HG02870 (cell line): Measurements from ENCODE around the gene CNKSR2.
"Not testable (repeated sequence)": the region's sequence is repeated elsewhere in the genome, so short reads cannot be mapped to it uniquely, and the experiment has no call there.

Source experiments
- ATAC-seq: cut with Tn5 transposase; IDR thresholded peaks from one replicate; pipeline ENCODE4 v1.9.1; 2021; ENCODE audit warnings: mild to moderate bottlenecking, moderate library complexity; ENCODE audit not compliant: unreplicated experiment

Gene CNKSR2

GRCh38 chrX:21438792-21439191, 64.6 kb downstream of the CNKSR2 start:
- ATAC-seq: peak; percentile 96

GRCh38 chrX:21440911-21441310, 66.7 kb downstream of the CNKSR2 start:
- ATAC-seq: no peak

GRCh38 chrX:21457718-21458117, 83.5 kb downstream of the CNKSR2 start:
- ATAC-seq: no peak

- ATAC-seq: no peak
These were observed 94.9 kb downstream of the CNKSR2 start for GRCh38 chrX:21469071-21469470.

- ATAC-seq: no peak
These were observed 102.7 kb downstream of the CNKSR2 start for GRCh38 chrX:21476909-21477308.

- peak; percentile 92 for ATAC-seq
These were observed 105.6 kb downstream of the CNKSR2 start for GRCh38 chrX:21479695-21480270.

GRCh38 chrX:21481761-21482160, 107.5 kb downstream of the CNKSR2 start:
- ATAC-seq: no peak

GRCh38 chrX:21484051-21484450, 109.8 kb downstream of the CNKSR2 start:
- not testable (repeated sequence) for ATAC-seq

- no peak for ATAC-seq
These were observed 113.6 kb downstream of the CNKSR2 start for GRCh38 chrX:21487832-21488231.

- no peak for ATAC-seq
These were observed 116.1 kb downstream of the CNKSR2 start for GRCh38 chrX:21490341-21490740.

- ATAC-seq: no peak
These were observed 119.1 kb downstream of the CNKSR2 start for GRCh38 chrX:21493226-21493830.

- ATAC-seq: peak; percentile 85
These were observed 129.4 kb downstream of the CNKSR2 start for GRCh38 chrX:21503593-21503992.

- ATAC-seq: no peak
These were observed 135.7 kb downstream of the CNKSR2 start for GRCh38 chrX:21509912-21510311.

GRCh38 chrX:21524008-21524407, 149.8 kb downstream of the CNKSR2 start:
- ATAC-seq: no peak

GRCh38 chrX:21528076-21528475, 153.9 kb downstream of the CNKSR2 start:
- ATAC-seq: no peak

- ATAC-seq: no peak
These were observed 155.6 kb downstream of the CNKSR2 start for GRCh38 chrX:21529771-21530170.

GRCh38 chrX:21544642-21545041, 170.4 kb downstream of the CNKSR2 start:
- ATAC-seq: not testable (repeated sequence)

- no peak for ATAC-seq
These were observed 185.2 kb downstream of the CNKSR2 start for GRCh38 chrX:21559417-21559816.

- ATAC-seq: no peak
These were observed 190.8 kb downstream of the CNKSR2 start for GRCh38 chrX:21565025-21565424.

- no peak for ATAC-seq
These were observed 200.6 kb downstream of the CNKSR2 start for GRCh38 chrX:21574793-21575192.

GRCh38 chrX:21581479-21581878, 207.3 kb downstream of the CNKSR2 start:
- no peak for ATAC-seq

GRCh38 chrX:21586001-21586400, 211.8 kb downstream of the CNKSR2 start:
- no peak for ATAC-seq
